Activated T-helper 2 cell treated with anti-CD3 and anti-CD28 coated beads, Interferon-gamma antibody, Interleukin-2, Interleukin-4, amounts not matched to agents 10 μg/mL and 5 μg/mL and 100 μg/mL, durations not matched to agents 14 hours and 24 hours and 36 hours (primary cell): ENCODE results near the gene ANKRD22. TPM values are rescaled to one million over a fixed set of nuclear protein-coding genes. Genes with fewer than 3 reads are reported as not detected.
A peak's percentile ranks its signal among the peaks of the same experiment; 100 is the strongest.

Experiments used
- DNase-seq: peaks from one replicate; pipeline ENCODE4 v3.0.0; 2021; ENCODE audit warnings: low spot score
- H3K27ac Mint-ChIP-seq: one replicate; pipeline ENCODE4 v1.8.0; 2021; ENCODE audit warnings: mixed read lengths
- H3K27me3 Mint-ChIP-seq: one replicate; pipeline ENCODE4 v1.8.0; 2021; ENCODE audit warnings: low read depth, mixed read lengths
- H3K36me3 Mint-ChIP-seq: one replicate; pipeline ENCODE4 v1.8.0; 2021; ENCODE audit warnings: low read depth, mixed read lengths
- H3K4me1 Mint-ChIP-seq: one replicate; pipeline ENCODE4 v1.8.0; 2021; ENCODE audit warnings: low read depth, mixed read lengths
- H3K4me3 Mint-ChIP-seq: one replicate; pipeline ENCODE4 v1.8.0; 2021; ENCODE audit warnings: low read depth, mild to moderate bottlenecking, moderate library complexity, mixed read lengths
- H3K9me3 Mint-ChIP-seq: one replicate; pipeline ENCODE4 v1.8.0; 2021; ENCODE audit warnings: mixed read lengths
- intact Hi-C: fragments of 100-400 bp; cut with micrococcal nuclease; formaldehyde crosslinking; loops from one replicate; pipeline ENCODE4 v1.15.1; 2023
- total RNA-seq: library from RNA; stranded (reverse); gene quantifications from 2 replicates; pipeline ENCODE4 v1.2.3, GENCODE V29; 2022

The ANKRD22 gene
- total RNA-seq: not detected in 2 replicates

- Mint-ChIP-seq H3K9me3 (no peaks in the 10 kb centered on the region), H3K36me3 (no peaks in the 10 kb centered on the region), H3K4me3 (no peak within 1 kb of the TSS), H3K4me1 (peaks cover 37% of the 10 kb centered on the region), H3K27ac (no peak within 1 kb of the TSS), H3K27me3 (no peaks in the 10 kb centered on the region)
- intact Hi-C loops: no loop called here
- DNase-seq: no peak
Measured at GRCh38 chr10:88851706-88852105, at the start of gene ANKRD22. Gene ANKRD22 (minus strand): TSS chr10:88851844. CDS start chr10:88851607, 237 bp downstream.

- H3K4me1 Mint-ChIP-seq: peaks cover 67% of the 10 kb centered on the region
- H3K36me3 Mint-ChIP-seq: peaks cover 69% of the 10 kb centered on the region
- intact Hi-C loops: loop anchor here (2.0 to 5.0 kb wide), 2 partner anchors 73 to 628 kb away; no protein-coding TSS in a partner anchor
- no peaks in the 10 kb centered on the region for H3K9me3 Mint-ChIP-seq
- H3K27me3 Mint-ChIP-seq: no peaks in the 10 kb centered on the region
- DNase-seq: no peak
- H3K27ac Mint-ChIP-seq: peak overlapping the region; percentile 56
- H3K4me3 Mint-ChIP-seq: no peak overlapping the region
Measured at GRCh38 chr10:88899886-88900285, 48.2 kb upstream of the ANKRD22 start.

GRCh38 chr10:88898727-88899126 lies 47.1 kb upstream of the ANKRD22 start:
- peak overlapping the region; percentile 77 for H3K27ac Mint-ChIP-seq
- no peak for DNase-seq
- no peaks in the 10 kb centered on the region for H3K9me3 Mint-ChIP-seq
- H3K36me3 Mint-ChIP-seq: peaks cover 66% of the 10 kb centered on the region
- H3K4me3 Mint-ChIP-seq: no peak overlapping the region
- intact Hi-C loops: loop anchor here (5.0 kb wide), 1 partner anchor 626 kb away; no protein-coding TSS in a partner anchor
- no peaks in the 10 kb centered on the region for H3K27me3 Mint-ChIP-seq
- H3K4me1 Mint-ChIP-seq: peaks cover 75% of the 10 kb centered on the region

GRCh38 chr10:88896994-88897853 lies 45.6 kb upstream of the ANKRD22 start:
- H3K36me3 Mint-ChIP-seq: peaks cover 58% of the 10 kb centered on the region
- peaks cover 84% of the 10 kb centered on the region for H3K4me1 Mint-ChIP-seq
- peak overlapping the region; percentile 74 for H3K4me3 Mint-ChIP-seq
- peak overlapping the region; percentile 97 for H3K27ac Mint-ChIP-seq
- intact Hi-C loops: loop anchor here (1.0 to 5.0 kb wide), 5 partner anchors 17 to 625 kb away; partner anchors contain the start of gene STAMBPL1
- H3K9me3 Mint-ChIP-seq: no peaks in the 10 kb centered on the region
- H3K27me3 Mint-ChIP-seq: no peaks in the 10 kb centered on the region
- DNase-seq: no peak

- Mint-ChIP-seq H3K4me1 (peaks cover 80% of the 10 kb centered on the region), H3K27me3 (no peaks in the 10 kb centered on the region), H3K4me3 (peak overlapping the region; percentile 74), H3K9me3 (no peaks in the 10 kb centered on the region), H3K27ac (peak overlapping the region; percentile 97), H3K36me3 (peaks cover 53% of the 10 kb centered on the region)
- no peak for DNase-seq
- intact Hi-C loops: loop anchor here (2.0 to 5.0 kb wide), 3 partner anchors 62 to 624 kb away; no protein-coding TSS in a partner anchor
Measured at GRCh38 chr10:88896372-88896993, 44.8 kb upstream of the ANKRD22 start.

- Mint-ChIP-seq H3K4me3 (no peak overlapping the region), H3K9me3 (no peaks in the 10 kb centered on the region), H3K27ac (peak overlapping the region; percentile 50), H3K4me1 (peaks cover 77% of the 10 kb centered on the region), H3K27me3 (no peaks in the 10 kb centered on the region), H3K36me3 (peaks cover 52% of the 10 kb centered on the region)
- intact Hi-C loops: loop anchor here (1.0 to 5.0 kb wide), 2 partner anchors 9 to 623 kb away; no protein-coding TSS in a partner anchor
- no peak for DNase-seq
Measured at GRCh38 chr10:88895250-88895649, 43.6 kb upstream of the ANKRD22 start.

- Mint-ChIP-seq H3K4me1 (peaks cover 78% of the 10 kb centered on the region), H3K9me3 (no peaks in the 10 kb centered on the region), H3K27me3 (no peaks in the 10 kb centered on the region), H3K27ac (peak overlapping the region; percentile 6), H3K36me3 (peaks cover 47% of the 10 kb centered on the region), H3K4me3 (no peak overlapping the region)
- intact Hi-C loops: no loop called here
- no peak for DNase-seq
Measured at GRCh38 chr10:88893611-88894010, 42.0 kb upstream of the ANKRD22 start.

- peaks cover 78% of the 10 kb centered on the region for H3K4me1 Mint-ChIP-seq
- H3K9me3 Mint-ChIP-seq: no peaks in the 10 kb centered on the region
- H3K4me3 Mint-ChIP-seq: no peak overlapping the region
- no peak for DNase-seq
- intact Hi-C loops: no loop called here
- peak overlapping the region; percentile 46 for H3K27ac Mint-ChIP-seq
- no peaks in the 10 kb centered on the region for H3K27me3 Mint-ChIP-seq
- H3K36me3 Mint-ChIP-seq: peaks cover 48% of the 10 kb centered on the region
Measured at GRCh38 chr10:88892222-88892967, 40.8 kb upstream of the ANKRD22 start.

GRCh38 chr10:88890681-88891381 lies 39.2 kb upstream of the ANKRD22 start:
- Mint-ChIP-seq H3K4me1 (peaks cover 74% of the 10 kb centered on the region), H3K27ac (no peak overlapping the region), H3K27me3 (no peaks in the 10 kb centered on the region), H3K36me3 (peaks cover 45% of the 10 kb centered on the region), H3K9me3 (no peaks in the 10 kb centered on the region), H3K4me3 (no peak overlapping the region)
- intact Hi-C loops: no loop called here
- no peak for DNase-seq

- peaks cover 75% of the 10 kb centered on the region for H3K4me1 Mint-ChIP-seq
- H3K4me3 Mint-ChIP-seq: no peak overlapping the region
- peak overlapping the region; percentile 0 for H3K27ac Mint-ChIP-seq
- no peaks in the 10 kb centered on the region for H3K9me3 Mint-ChIP-seq
- H3K27me3 Mint-ChIP-seq: no peaks in the 10 kb centered on the region
- DNase-seq: no peak
- peaks cover 46% of the 10 kb centered on the region for H3K36me3 Mint-ChIP-seq
- intact Hi-C loops: no loop called here
Measured at GRCh38 chr10:88889559-88890337, 38.1 kb upstream of the ANKRD22 start.

- intact Hi-C loops: no loop called here
- no peak for DNase-seq
- H3K4me1 Mint-ChIP-seq: peaks cover 73% of the 10 kb centered on the region
- H3K4me3 Mint-ChIP-seq: no peak overlapping the region
- H3K9me3 Mint-ChIP-seq: no peaks in the 10 kb centered on the region
- H3K36me3 Mint-ChIP-seq: peaks cover 39% of the 10 kb centered on the region
- H3K27ac Mint-ChIP-seq: no peak overlapping the region
- no peaks in the 10 kb centered on the region for H3K27me3 Mint-ChIP-seq
Measured at GRCh38 chr10:88888810-88889445, 37.3 kb upstream of the ANKRD22 start.
